CD14-positive monocyte (primary cell): ENCODE measurements around the gene ANKRD31. TPM values are rescaled to one million over a fixed set of nuclear protein-coding genes. Genes with fewer than 3 reads are reported as not detected.

ENCODE experiments used
- DNase-seq, 3 donors: peaks; one replicate each; pipeline ENCODE4 v3.0.0-alpha.2; 2011 to 2022
- H2AFZ ChIP-seq: 2 replicates; pipeline ENCODE4 v1.6.0; 2012; ENCODE audit warnings: mild to moderate bottlenecking, low read depth, low read length, inconsistent platforms; ENCODE audit not compliant: insufficient read depth, poor library complexity, severe bottlenecking
- H3K27ac ChIP-seq, 2 donors: 1 replicate in 1 of 2; 2 replicates in 1 of 2; pipeline ENCODE4 v1.5.1; 2012 to 2013; ENCODE audit warnings: low read length in 2 of 2, control low read depth in 1 of 2, inconsistent platforms in 1 of 2, low read depth in 1 of 2, mild to moderate bottlenecking in 1 of 2
- H3K27me3 ChIP-seq, 2 donors: one replicate each; pipeline versions ENCODE4 v1.6.0 to v1.6.1; 2011 to 2013; ENCODE audit warnings: low read length in 2 of 2; ENCODE audit not compliant: control insufficient read depth in 2 of 2, insufficient read depth in 2 of 2
- H3K36me3 ChIP-seq, 2 donors: replicated peaks in 1 of 2; 1 replicate in 1 of 2; 2 replicates in 1 of 2; pipeline versions ENCODE4 v1.5.1 to v1.6.1; 2012 to 2013; ENCODE audit warnings: low read length in 2 of 2, control low read depth in 1 of 2, inconsistent platforms in 1 of 2, mild to moderate bottlenecking in 1 of 2; ENCODE audit not compliant: insufficient read depth in 2 of 2, control insufficient read depth in 1 of 2
- H3K4me1 ChIP-seq, 2 donors: 1 replicate in 1 of 2; 2 replicates in 1 of 2; pipeline versions ENCODE4 v1.5.1 to v1.6.1; 2012 to 2013; ENCODE audit warnings: low read length in 2 of 2, control low read depth in 1 of 2, inconsistent platforms in 1 of 2, mild to moderate bottlenecking in 1 of 2, moderate library complexity in 1 of 2; ENCODE audit not compliant: insufficient read depth in 2 of 2, control insufficient read depth in 1 of 2
- H3K4me2 ChIP-seq: replicated peaks from 2 replicates; pipeline ENCODE3; 2012; ENCODE audit warnings: low read length, moderate library complexity, mild to moderate bottlenecking; ENCODE audit not compliant: poor library complexity, severe bottlenecking; ENCODE audit errors: extremely low read depth
- H3K4me3 ChIP-seq, 3 experiments: fragments of 200-600 bp in 1 of 3; sonication (generic) in 1 of 3; replicated peaks in 1 of 3; 1 replicate in 2 of 3; 2 replicates in 1 of 3; pipeline ENCODE4 v1.5.1; 2011 to 2013; ENCODE audit warnings: low read length in 3 of 3, mild to moderate bottlenecking in 3 of 3, control low read depth in 2 of 3, low read depth in 2 of 3, inconsistent platforms in 1 of 3, moderate library complexity in 1 of 3
- H3K79me2 ChIP-seq: 2 replicates; pipeline ENCODE4 v1.6.0; 2012; ENCODE audit warnings: mild to moderate bottlenecking, control low read depth, inconsistent platforms, low read length, moderate library complexity; ENCODE audit not compliant: insufficient read depth
- H3K9ac ChIP-seq: 2 replicates; pipeline ENCODE4 v1.6.0; 2017; ENCODE audit warnings: low read length, mild to moderate bottlenecking; ENCODE audit not compliant: insufficient read depth, poor library complexity, severe bottlenecking
- H3K9me3 ChIP-seq, 2 donors: replicated peaks in 1 of 2; 1 replicate in 1 of 2; 2 replicates in 1 of 2; pipeline versions ENCODE4 v1.5.1 to v1.6.1; 2012 to 2013; ENCODE audit warnings: low read length in 2 of 2, control low read depth in 1 of 2; ENCODE audit not compliant: control insufficient read depth in 1 of 2, insufficient read depth in 1 of 2
- H4K20me1 ChIP-seq: 2 replicates; pipeline ENCODE4 v1.6.0; 2012; ENCODE audit warnings: mild to moderate bottlenecking, low read length, control low read depth, moderate library complexity; ENCODE audit not compliant: insufficient read depth
- H3K27ac Mint-ChIP-seq, 7 donors: one replicate each; pipeline ENCODE4 v1.8.0; 2020; ENCODE audit warnings: mild to moderate bottlenecking in 7 of 7, mixed read lengths in 7 of 7, moderate library complexity in 6 of 7, inconsistent platforms in 2 of 7
- H3K27me3 Mint-ChIP-seq, 3 donors: one replicate each; pipeline ENCODE4 v1.8.0; 2021 to 2022; ENCODE audit warnings: low read depth in 3 of 3, mild to moderate bottlenecking in 3 of 3, mixed read lengths in 3 of 3, moderate library complexity in 3 of 3, inconsistent platforms in 1 of 3
- H3K36me3 Mint-ChIP-seq, 2 donors: one replicate each; pipeline ENCODE4 v1.8.0; 2020; ENCODE audit warnings: mixed read lengths in 2 of 2, inconsistent platforms in 1 of 2, mild to moderate bottlenecking in 1 of 2
- H3K4me1 Mint-ChIP-seq: one replicate; pipeline ENCODE4 v1.8.0; 2020; ENCODE audit warnings: mild to moderate bottlenecking, mixed read lengths
- H3K4me3 Mint-ChIP-seq, 2 donors: one replicate each; pipeline ENCODE4 v1.8.0; 2020; ENCODE audit warnings: mild to moderate bottlenecking in 2 of 2, mixed read lengths in 2 of 2, moderate library complexity in 1 of 2
- H3K9me3 Mint-ChIP-seq, 7 donors: one replicate each; pipeline ENCODE4 v1.8.0; 2020 to 2022; ENCODE audit warnings: mixed read lengths in 7 of 7, mild to moderate bottlenecking in 6 of 7, moderate library complexity in 6 of 7, inconsistent platforms in 2 of 7
- WGBS: methylation state at CpG from one replicate; pipeline ENCODE4 v1.1.5; 2013; ENCODE audit warnings: missing lambda C conversion rate; ENCODE audit not compliant: insufficient coverage; 5-methylcytosine and 5-hydroxymethylcytosine counted together
- intact Hi-C, 2 donors: fragments of 100-400 bp; cut with micrococcal nuclease; formaldehyde crosslinking; loops; one replicate each; pipeline versions ENCODE4 v1.15.0 to v1.15.1; 2023
- polyA plus RNA-seq, 3 donors: library from polyadenylated mRNA; depleted of rRNA in 1 of 3; unstranded in 2 of 3; stranded (reverse) in 1 of 3; fragments of 300-500 nt in 2 of 3; fragments of >200 nt in 1 of 3; fragmentation: Illumina TruSeq in 2 of 3; gene quantifications; 1 replicate in 2 of 3; 2 replicates in 1 of 3; pipeline ENCODE4 v1.2.3, GENCODE V29; 2012 to 2021
- TF ChIP-seq, protein P1 (sequence below): fragments of 200-600 bp; IDR thresholded peaks from one replicate; pipeline ENCODE4 v1.8.0; 2022; ENCODE audit warnings: antibody characterized with exemption, mild to moderate bottlenecking

Gene ANKRD31
- polyA plus RNA-seq, 3 donors, result 0.05 TPM; not detected in 2

DNA sequence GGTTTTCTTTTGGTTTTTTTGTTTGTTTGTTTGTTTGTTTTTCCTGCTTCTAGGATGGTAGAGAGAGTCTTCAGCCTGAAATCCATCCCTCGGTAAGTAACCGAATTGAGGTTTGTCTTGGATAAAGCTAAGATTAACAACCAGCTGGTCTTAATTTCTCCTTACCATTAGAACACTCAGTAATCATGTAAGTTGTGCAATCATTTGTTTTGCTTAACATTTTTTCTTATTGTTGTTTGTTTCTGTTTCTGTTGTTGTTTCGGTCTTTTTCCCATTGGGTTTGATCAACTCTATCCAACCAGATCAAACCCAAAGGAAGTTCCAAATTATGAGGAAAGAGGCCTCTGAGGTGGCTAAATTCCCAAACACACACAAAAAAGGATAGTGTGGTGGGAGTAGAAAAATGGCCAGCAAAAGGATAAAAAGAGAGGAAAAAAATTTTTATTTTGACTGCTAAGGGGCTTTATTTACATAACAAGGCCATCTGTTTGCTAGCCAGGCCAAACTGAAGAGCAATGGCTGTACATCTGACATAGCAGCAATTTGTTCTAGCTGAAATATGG is 49.6 kb upstream of the ANKRD31 start:
- no peaks in the 10 kb centered on the region for H4K20me1 ChIP-seq
- Mint-ChIP-seq H3K9me3 (peaks cover 4 to 21% (median 11%) of the 10 kb centered on the region in 7 donors), H3K4me1 (peaks cover 3% of the 10 kb centered on the region), H3K27ac (no peak overlapping the region), H3K36me3 (no peaks in the 10 kb centered on the region), H3K27me3 (peaks cover 2 to 11% (median 3%) of the 10 kb centered on the region in 3 donors), H3K4me3 (no peak overlapping the region)
- intact Hi-C loops, result no loop called here
- no CpG with 5 or more reads among the region's 3 CpGs for WGBS
- DNase-seq, result no peak
- H3K9ac ChIP-seq, result no peak overlapping the region
- TF ChIP-seq, protein P1, sequence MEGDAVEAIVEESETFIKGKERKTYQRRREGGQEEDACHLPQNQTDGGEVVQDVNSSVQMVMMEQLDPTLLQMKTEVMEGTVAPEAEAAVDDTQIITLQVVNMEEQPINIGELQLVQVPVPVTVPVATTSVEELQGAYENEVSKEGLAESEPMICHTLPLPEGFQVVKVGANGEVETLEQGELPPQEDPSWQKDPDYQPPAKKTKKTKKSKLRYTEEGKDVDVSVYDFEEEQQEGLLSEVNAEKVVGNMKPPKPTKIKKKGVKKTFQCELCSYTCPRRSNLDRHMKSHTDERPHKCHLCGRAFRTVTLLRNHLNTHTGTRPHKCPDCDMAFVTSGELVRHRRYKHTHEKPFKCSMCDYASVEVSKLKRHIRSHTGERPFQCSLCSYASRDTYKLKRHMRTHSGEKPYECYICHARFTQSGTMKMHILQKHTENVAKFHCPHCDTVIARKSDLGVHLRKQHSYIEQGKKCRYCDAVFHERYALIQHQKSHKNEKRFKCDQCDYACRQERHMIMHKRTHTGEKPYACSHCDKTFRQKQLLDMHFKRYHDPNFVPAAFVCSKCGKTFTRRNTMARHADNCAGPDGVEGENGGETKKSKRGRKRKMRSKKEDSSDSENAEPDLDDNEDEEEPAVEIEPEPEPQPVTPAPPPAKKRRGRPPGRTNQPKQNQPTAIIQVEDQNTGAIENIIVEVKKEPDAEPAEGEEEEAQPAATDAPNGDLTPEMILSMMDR, result no peak
- H3K4me3 ChIP-seq, result no peak overlapping the region
- no peaks in the 10 kb centered on the region for H3K79me2 ChIP-seq
- no peaks in the 10 kb centered on the region for H3K36me3 ChIP-seq
- peak overlapping the region; percentile 24 for H2AFZ ChIP-seq
- no peaks in the 10 kb centered on the region for H3K27me3 ChIP-seq
- H3K4me1 ChIP-seq, result no peaks in the 10 kb centered on the region
- H3K4me2 ChIP-seq, result no peak overlapping the region
- no peaks in the 10 kb centered on the region for H3K9me3 ChIP-seq
- H3K27ac ChIP-seq, result no peak overlapping the region

DNA sequence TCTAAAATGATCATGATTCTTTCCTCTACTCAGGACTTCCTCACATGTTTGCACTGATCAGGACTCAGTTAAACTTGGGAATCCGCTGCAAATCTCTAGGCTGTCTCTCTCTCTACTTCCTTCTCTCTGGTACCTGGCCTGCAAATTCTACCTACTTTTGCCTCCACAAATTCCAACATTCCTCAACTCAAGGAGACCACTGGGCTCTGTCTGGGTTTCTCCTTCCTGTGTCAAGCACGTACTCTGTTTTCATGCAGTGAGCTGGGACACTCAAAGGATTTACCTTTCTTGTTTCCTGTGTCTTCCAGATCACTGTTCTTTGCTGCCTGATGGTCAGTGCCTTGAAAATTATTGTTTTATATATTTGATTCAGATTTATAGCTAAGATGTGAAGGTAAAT is 45.9 kb upstream of the ANKRD31 start:
- Mint-ChIP-seq H3K4me3 (no peak overlapping the region), H3K4me1 (peaks cover 3% of the 10 kb centered on the region), H3K27ac (peak overlapping the region in 1 of 7 donors; percentile 56), H3K36me3 (no peaks in the 10 kb centered on the region), H3K9me3 (peaks cover 0 to 4% (median under 1%) of the 10 kb centered on the region in 7 donors), H3K27me3 (peaks cover 2 to 4% (median 3%) of the 10 kb centered on the region in 3 donors)
- H2AFZ ChIP-seq, result no peak overlapping the region
- no peak overlapping the region for H3K4me3 ChIP-seq
- H3K9ac ChIP-seq, result no peak overlapping the region
- TF ChIP-seq, protein P1, result no peak
- no peak overlapping the region for H3K4me2 ChIP-seq
- H3K27ac ChIP-seq, result no peak overlapping the region
- no peaks in the 10 kb centered on the region for H3K27me3 ChIP-seq
- no peaks in the 10 kb centered on the region for H3K79me2 ChIP-seq
- intact Hi-C loops, result no loop called here
- no peaks in the 10 kb centered on the region for H4K20me1 ChIP-seq
- H3K4me1 ChIP-seq, result no peaks in the 10 kb centered on the region
- H3K9me3 ChIP-seq, result no peaks in the 10 kb centered on the region
- no peak for DNase-seq
- H3K36me3 ChIP-seq, result no peaks in the 10 kb centered on the region
- 100% methylated on average over 2 of the region's 2 CpGs for WGBS
